ENCODE results near the gene MPPED2.

MPPED2 gene

DNA sequence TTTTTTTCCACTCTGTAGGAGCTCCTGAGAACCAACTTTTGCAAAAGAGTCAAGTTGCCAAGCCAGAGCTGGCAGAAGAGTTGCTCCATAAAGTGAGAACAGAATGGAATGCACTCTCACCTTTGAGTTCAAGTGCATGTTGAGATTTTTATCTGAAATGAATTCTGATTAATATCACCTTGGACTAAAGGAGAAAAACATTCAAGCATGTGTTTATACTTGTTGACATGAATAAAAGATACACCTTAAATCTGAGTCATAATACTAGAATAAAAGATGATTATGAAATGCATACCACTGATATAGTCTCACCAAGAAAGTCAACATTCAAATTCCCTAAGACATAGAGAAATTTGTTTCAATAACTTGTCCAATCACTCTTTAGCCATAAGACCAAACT lies 225.4 kb downstream of the MPPED2 start:
- no peaks in the 10 kb centered on the region for H3K36me3 ChIP-seq (replicated peaks; ENCODE audit: insufficient read depth, low read length)
- H2AFZ ChIP-seq (ENCODE audit: low read length): no peak overlapping the region
- H3K9me2 ChIP-seq (replicated peaks; ENCODE audit: insufficient read depth, low read length): no peaks in the 10 kb centered on the region
- no peak for DNase-seq
- no peaks in the 10 kb centered on the region for H3F3A ChIP-seq (ENCODE audit: insufficient read depth, low read length)
- TF ChIP-seq CTCF (IDR thresholded peaks at IDR 0.05; ENCODE audit: low read length) (no peak), EZH2phosphoT487 (IDR thresholded peaks at IDR 0.05; ENCODE audit: low read length) (no peak), EZH2 (optimal IDR thresholded peaks at IDR 0.05; ENCODE audit: low read depth, low read length) (no peak)
- H3K27me3 ChIP-seq (replicated peaks; ENCODE audit: insufficient read depth, low read length): no peaks in the 10 kb centered on the region
- no peak overlapping the region for H3K4me2 ChIP-seq (ENCODE audit: low read depth, low read length)
- no peaks in the 10 kb centered on the region for H3K9me3 ChIP-seq (replicated peaks; ENCODE audit: insufficient read depth, low read length)
- no peaks in the 10 kb centered on the region for H4K20me1 ChIP-seq (ENCODE audit: insufficient read depth, low read length)
- H3K4me3 ChIP-seq (ENCODE audit: low read length): no peak overlapping the region
- no peaks in the 10 kb centered on the region for H3K79me2 ChIP-seq (ENCODE audit: low read length)
- H3K9ac ChIP-seq (ENCODE audit: low read length): no peak overlapping the region
- no peak overlapping the region for H3K27ac ChIP-seq (ENCODE audit: low read length)
- H3K4me1 ChIP-seq (ENCODE audit: low read length): no peaks in the 10 kb centered on the region
